VCaP (cell line): Measurements from ENCODE around the gene DLD.
A peak's percentile ranks its signal among the peaks of the same experiment; 100 is the strongest.

ENCODE experiments used
- H3K27ac ChIP-seq: fragments of 450-650 bp; 2 replicates; pipeline ENCODE4 v1.5.1; 2017
- CTCF ChIP-seq: fragments of 450-650 bp; conservative IDR thresholded peaks from 2 replicates; pipeline ENCODE4 v1.5.1; 2017; ENCODE audit warnings: mild to moderate bottlenecking, moderate library complexity

The DLD gene

GRCh38 chr7:107933386-107934013 lies 42.5 kb downstream of the DLD start:
- TF ChIP-seq CTCF: no peak
- peak overlapping the region; percentile 10; the same call in 1 of the 2 replicates for H3K27ac ChIP-seq

- no peak overlapping the region for H3K27ac ChIP-seq
- TF ChIP-seq CTCF: no peak
Measured at GRCh38 chr7:107934991-107935770, 44.2 kb downstream of the DLD start.

- TF ChIP-seq CTCF: no peak
- H3K27ac ChIP-seq: no peak overlapping the region
Measured at GRCh38 chr7:107936312-107936711, 45.3 kb downstream of the DLD start.

- no peak overlapping the region for H3K27ac ChIP-seq
- no peak for TF ChIP-seq CTCF
Measured at GRCh38 chr7:107937531-107937930, 46.5 kb downstream of the DLD start.

GRCh38 chr7:107938456-107939250 lies 47.7 kb downstream of the DLD start:
- no peak overlapping the region for H3K27ac ChIP-seq

GRCh38 chr7:107939573-107940489 lies 48.8 kb downstream of the DLD start:
- no peak overlapping the region for H3K27ac ChIP-seq
- TF ChIP-seq CTCF: no peak

More at GRCh38 chr7:107938456-107939250, 47.7 kb downstream of the DLD start:
- no peak for TF ChIP-seq CTCF
